Measurements from ENCODE around the gene GARIN5A.

DNA sequence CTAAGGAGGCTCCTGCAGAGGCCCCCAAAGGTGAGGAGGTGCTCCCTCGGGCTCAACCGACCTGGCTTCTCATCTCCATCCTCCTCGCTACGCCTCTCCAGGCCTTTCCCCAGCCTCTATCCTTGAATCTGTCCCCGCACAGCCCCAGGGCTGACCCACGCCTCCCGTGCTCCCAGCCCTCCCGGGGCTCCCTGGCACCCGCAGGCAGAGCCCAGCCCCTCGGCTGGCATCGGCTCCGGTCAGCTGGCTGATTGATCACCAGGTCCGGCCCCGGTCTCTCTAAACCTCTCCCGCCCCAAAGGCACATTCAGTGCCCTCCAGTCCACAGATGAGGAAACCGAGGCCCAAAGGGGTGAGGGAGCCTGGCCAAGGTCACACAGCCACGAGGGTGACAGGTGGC, 41.4 kb downstream of the GARIN5A start:
- TF ChIP-seq EZH2 (IDR thresholded peaks at IDR 0.05; ENCODE audit: low read length) = no peak
- TF ChIP-seq, protein P1, sequence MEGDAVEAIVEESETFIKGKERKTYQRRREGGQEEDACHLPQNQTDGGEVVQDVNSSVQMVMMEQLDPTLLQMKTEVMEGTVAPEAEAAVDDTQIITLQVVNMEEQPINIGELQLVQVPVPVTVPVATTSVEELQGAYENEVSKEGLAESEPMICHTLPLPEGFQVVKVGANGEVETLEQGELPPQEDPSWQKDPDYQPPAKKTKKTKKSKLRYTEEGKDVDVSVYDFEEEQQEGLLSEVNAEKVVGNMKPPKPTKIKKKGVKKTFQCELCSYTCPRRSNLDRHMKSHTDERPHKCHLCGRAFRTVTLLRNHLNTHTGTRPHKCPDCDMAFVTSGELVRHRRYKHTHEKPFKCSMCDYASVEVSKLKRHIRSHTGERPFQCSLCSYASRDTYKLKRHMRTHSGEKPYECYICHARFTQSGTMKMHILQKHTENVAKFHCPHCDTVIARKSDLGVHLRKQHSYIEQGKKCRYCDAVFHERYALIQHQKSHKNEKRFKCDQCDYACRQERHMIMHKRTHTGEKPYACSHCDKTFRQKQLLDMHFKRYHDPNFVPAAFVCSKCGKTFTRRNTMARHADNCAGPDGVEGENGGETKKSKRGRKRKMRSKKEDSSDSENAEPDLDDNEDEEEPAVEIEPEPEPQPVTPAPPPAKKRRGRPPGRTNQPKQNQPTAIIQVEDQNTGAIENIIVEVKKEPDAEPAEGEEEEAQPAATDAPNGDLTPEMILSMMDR (optimal IDR thresholded peaks at IDR 0.05 in 1 of 3, IDR thresholded peaks at IDR 0.05 in 1 of 3, conservative IDR thresholded peaks at IDR 0.05 in 1 of 3; ENCODE audit: extremely low read depth in 1 of 3, insufficient read depth in 2 of 3, low read length in 3 of 3) = no peak
